Endothelial cell of umbilical vein (primary cell): ENCODE data around the gene FMN1. TPM values are rescaled to one million over a fixed set of nuclear protein-coding genes. Genes with fewer than 3 reads are reported as not detected.

Source experiments
- BruUV-seq: library from RNA; stranded (reverse); fragments of 400-500 nt; replicated peaks from 2 replicates; lab custom pipeline; 2021; lab: Mats Ljungman, UMichigan
- CTCF ChIA-PET: fragments of 300-600, 350-600 bp; sonication (Branson Sonifier 250); formaldehyde crosslinking; loops from one replicate; lab custom pipeline; 2021; ENCODE audit warnings: antibody characterized with exemption, inconsistent platforms; lab: Charles Lee
- POLR2A ChIA-PET: fragments of 300-600, 350-600 bp; sonication (Branson Sonifier 250); formaldehyde crosslinking; loops from one replicate; lab custom pipeline; 2021; ENCODE audit warnings: antibody characterized with exemption, inconsistent platforms; lab: Charles Lee
- DNase-seq: peaks from one replicate; pipeline ENCODE4 v3.0.0-alpha.2; 2011; ENCODE audit warnings: low read depth, low spot score
- FAIRE-seq: peaks from 2 replicates; lab custom pipeline; 2011; peaks lifted over from hg19 to GRCh38; lab: Jason Lieb, UNC
- H2AFZ ChIP-seq: 2 replicates; pipeline ENCODE4 v1.6.0; 2012; ENCODE audit warnings: low read depth, low read length, control low read depth, inconsistent platforms
- H3K27ac ChIP-seq: 2 replicates; pipeline ENCODE4 v1.5.1; 2011; ENCODE audit warnings: low read depth, mild to moderate bottlenecking, control low read depth, low read length, moderate library complexity; ENCODE audit not compliant: insufficient read depth
- H3K27me3 ChIP-seq, 2 experiments: 2 replicates each; pipeline versions ENCODE4 v1.6.0 to v1.6.1; 2011; ENCODE audit warnings: low read length in 2 of 2, mixed read lengths in 1 of 2; ENCODE audit not compliant: control insufficient read depth in 2 of 2, insufficient read depth in 2 of 2
- H3K36me3 ChIP-seq, 2 experiments: 2 replicates in 1 of 2; 3 replicates in 1 of 2; pipeline ENCODE4 v1.5.1; 2011; ENCODE audit warnings: low read length in 2 of 2, mild to moderate bottlenecking in 1 of 2, moderate library complexity in 1 of 2; ENCODE audit not compliant: control insufficient read depth in 2 of 2, insufficient read depth in 2 of 2; ENCODE audit errors: extremely low read depth in 1 of 2
- H3K4me1 ChIP-seq: 3 replicates; pipeline ENCODE4 v1.5.1; 2011; ENCODE audit warnings: mild to moderate bottlenecking, low read length; ENCODE audit not compliant: control insufficient read depth, insufficient read depth; ENCODE audit errors: extremely low read depth
- H3K4me2 ChIP-seq: 2 replicates; pipeline ENCODE4 v1.6.1; 2011; ENCODE audit warnings: low read length, control low read depth, mixed read lengths; ENCODE audit not compliant: insufficient read depth
- H3K4me3 ChIP-seq, 3 experiments: fragments of 200-600 bp in 1 of 3; sonication (generic), shearing (Covaris generic) in 1 of 3; replicated peaks in 1 of 3; 2 replicates each; pipeline ENCODE4 v1.5.1; 2011 to 2016; ENCODE audit warnings: control low read depth in 3 of 3, low read length in 3 of 3, mild to moderate bottlenecking in 2 of 3, inconsistent platforms in 1 of 3, low read depth in 1 of 3, moderate library complexity in 1 of 3; ENCODE audit not compliant: insufficient read depth in 1 of 3
- H3K79me2 ChIP-seq: 2 replicates; pipeline ENCODE4 v1.6.0; 2012; ENCODE audit warnings: low read length, inconsistent platforms; ENCODE audit not compliant: control insufficient read depth, insufficient read depth
- H3K9ac ChIP-seq: replicated peaks from 2 replicates; pipeline ENCODE3; 2011; ENCODE audit warnings: low read length, control low read depth; ENCODE audit not compliant: insufficient read depth; ENCODE audit errors: extremely low read depth
- H3K9me1 ChIP-seq: replicated peaks from 3 replicates; pipeline ENCODE4 v1.6.0; 2011; ENCODE audit warnings: mild to moderate bottlenecking, low read length; ENCODE audit not compliant: control insufficient read depth, insufficient read depth; ENCODE audit errors: extremely low read depth
- H3K9me3 ChIP-seq: replicated peaks from 2 replicates; pipeline ENCODE4 v1.5.1; 2012; ENCODE audit warnings: low read length, inconsistent platforms; ENCODE audit not compliant: control insufficient read depth, insufficient read depth
- H4K20me1 ChIP-seq: replicated peaks from 2 replicates; pipeline ENCODE3; 2011; ENCODE audit warnings: mild to moderate bottlenecking, low read length; ENCODE audit not compliant: control insufficient read depth, insufficient read depth; ENCODE audit errors: extremely low read depth
- CTCF ChIP-seq, 2 donors: IDR thresholded peaks; 1 replicate in 1 of 2; 2 replicates in 1 of 2; pipeline ENCODE4 v1.5.1; 2011; ENCODE audit warnings: low read length in 2 of 2, mild to moderate bottlenecking in 2 of 2, moderate library complexity in 2 of 2, control low read depth in 1 of 2, inconsistent platforms in 1 of 2, low read depth in 1 of 2; ENCODE audit not compliant: insufficient read depth in 1 of 2; ENCODE audit errors: extremely low read depth in 1 of 2
- EZH2 ChIP-seq: IDR thresholded peaks from 2 replicates; pipeline ENCODE4 v1.6.1; 2012; ENCODE audit warnings: borderline replicate concordance, low read depth, mild to moderate bottlenecking, moderate library complexity, low read length, inconsistent platforms; ENCODE audit not compliant: severe bottlenecking
- FOS ChIP-seq: IDR thresholded peaks from 2 replicates; pipeline ENCODE4 v1.6.1; 2011; ENCODE audit warnings: mild to moderate bottlenecking, low read length, moderate library complexity, borderline replicate concordance; ENCODE audit not compliant: insufficient read depth
- GATA2 ChIP-seq: IDR thresholded peaks from 2 replicates; pipeline ENCODE4 v1.7.0; 2011; ENCODE audit warnings: low read depth, mild to moderate bottlenecking, moderate library complexity, mixed read lengths, low read length; ENCODE audit not compliant: insufficient read length, insufficient read depth
- JUN ChIP-seq: IDR thresholded peaks from 2 replicates; pipeline ENCODE4 v1.6.1; 2011; ENCODE audit warnings: borderline replicate concordance, low read depth; ENCODE audit not compliant: insufficient read length, insufficient read depth
- MAX ChIP-seq: IDR thresholded peaks from 2 replicates; pipeline ENCODE4 v1.6.1; 2011; ENCODE audit not compliant: insufficient read depth, insufficient read length
- MYC ChIP-seq: IDR thresholded peaks from one replicate; pipeline ENCODE4 v1.6.1; 2011; ENCODE audit warnings: mild to moderate bottlenecking, low read depth, low read length
- POLR2A ChIP-seq: IDR thresholded peaks from 2 replicates; pipeline ENCODE4 v1.6.1; 2012; ENCODE audit warnings: low read depth, mild to moderate bottlenecking, control low read depth, low read length
- POLR2AphosphoS5 ChIP-seq: IDR thresholded peaks from 2 replicates; pipeline ENCODE4 v1.6.1; 2012; ENCODE audit warnings: low read depth, mild to moderate bottlenecking, control low read depth, low read length, moderate library complexity; ENCODE audit not compliant: insufficient read depth
- dilution Hi-C: fragments of 300-500 bp; cut with MboI; formaldehyde crosslinking; loops from one replicate; pipeline ENCODE4 v1.15.0; 2019; ENCODE audit warnings: low sequenced_read_pairs; ENCODE audit not compliant: extremely low pct_ligation_motif_present
- intact Hi-C: fragments of 100-400 bp; cut with micrococcal nuclease; formaldehyde crosslinking; loops from one replicate; pipeline ENCODE4 v1.10.0; 2022
- polyA plus RNA-seq, 4 experiments: library from polyadenylated mRNA; depleted of rRNA in 3 of 4; stranded (reverse) in 3 of 4; unstranded in 1 of 4; fragments of >200 nt; gene quantifications; 2 replicates each; pipeline versions ENCODE4 v1.2.1 to v1.2.3, GENCODE V29; 2011 to 2012; ENCODE audit warnings: missing spikeins in 1 of 4
- total RNA-seq: library from RNA; stranded (reverse); gene quantifications from 2 replicates; pipeline ENCODE4 v1.2.3, GENCODE V29; 2021

FMN1 gene
- total and polyA plus RNA-seq, 2 donors (not counting 3 experiments of a cell fraction or from before 2014, with no cell fraction given), result 0.01 to 0.29 TPM

DNA sequence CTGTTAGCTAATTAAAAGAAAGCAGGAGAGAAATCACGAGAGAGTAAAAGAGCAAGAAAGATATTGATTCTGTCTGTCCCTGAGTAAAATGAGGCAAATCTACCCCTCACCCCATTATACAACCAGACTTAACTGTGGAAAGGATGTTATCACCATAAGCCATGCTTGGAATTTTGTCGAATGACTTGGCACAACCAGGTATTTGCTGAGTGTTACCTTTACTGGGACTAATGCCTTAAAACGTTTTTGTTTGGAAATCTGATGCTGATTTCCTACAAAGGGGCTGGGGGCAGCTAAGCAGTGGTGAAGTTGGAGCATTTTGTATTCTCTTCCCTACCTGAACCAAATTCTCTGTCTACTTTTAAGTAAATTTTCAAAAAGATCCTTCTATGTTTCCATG is 265.6 kb downstream of the FMN1 start:
- no peaks in the 10 kb centered on the region for H3K36me3 ChIP-seq
- intact Hi-C loops (no loop called here), dilution Hi-C loops (no loop called here)
- CTCF ChIA-PET, result interaction anchor here (1.6 kb wide), 1 partner anchor 7 kb away, joined by 5 read pairs; no protein-coding TSS in a partner anchor
- peaks cover 0 to 3% of the 10 kb centered on the region in 2 experiments for H3K27me3 ChIP-seq
- no peaks in the 10 kb centered on the region for H3K79me2 ChIP-seq
- no peaks in the 10 kb centered on the region for H3K9me3 ChIP-seq
- BruUV-seq, result no TSS peak
- FAIRE-seq, result no peak
- peaks cover 2% of the 10 kb centered on the region for H3K9me1 ChIP-seq
- H3K27ac ChIP-seq, result no peak overlapping the region
- no peak overlapping the region for H2AFZ ChIP-seq
- no peak for DNase-seq
- H3K4me3 ChIP-seq, result no peak overlapping the region
- H3K4me2 ChIP-seq, result no peak overlapping the region
- no peaks in the 10 kb centered on the region for H3K4me1 ChIP-seq
- H3K9ac ChIP-seq, result no peak overlapping the region
- no peaks in the 10 kb centered on the region for H4K20me1 ChIP-seq
- POLR2A ChIA-PET, result no interaction called here
- no peak for TF ChIP-seq CTCF (IDR thresholded peaks at IDR 0.05; ENCODE audit: extremely low read depth in 1 of 2, insufficient read depth in 1 of 2, low read depth in 1 of 2, low read length in 2 of 2)
- no peak for TF ChIP-seq POLR2AphosphoS5
- no peak for TF ChIP-seq POLR2A
- TF ChIP-seq EZH2, result no peak
- no peak for TF ChIP-seq MYC
- no peak for TF ChIP-seq FOS
- TF ChIP-seq MAX, result no peak
- no peak for TF ChIP-seq JUN
- no peak for TF ChIP-seq GATA2
